LNCAP (cell line): ENCODE measurements around the gene ABL2.

Experiments
- TF ChIP-seq, protein P1 (sequence below): fragments of 450-650 bp; IDR thresholded peaks from 2 replicates; pipeline ENCODE4 v1.5.1; 2017; ENCODE audit warnings: mild to moderate bottlenecking

The ABL2 gene

DNA sequence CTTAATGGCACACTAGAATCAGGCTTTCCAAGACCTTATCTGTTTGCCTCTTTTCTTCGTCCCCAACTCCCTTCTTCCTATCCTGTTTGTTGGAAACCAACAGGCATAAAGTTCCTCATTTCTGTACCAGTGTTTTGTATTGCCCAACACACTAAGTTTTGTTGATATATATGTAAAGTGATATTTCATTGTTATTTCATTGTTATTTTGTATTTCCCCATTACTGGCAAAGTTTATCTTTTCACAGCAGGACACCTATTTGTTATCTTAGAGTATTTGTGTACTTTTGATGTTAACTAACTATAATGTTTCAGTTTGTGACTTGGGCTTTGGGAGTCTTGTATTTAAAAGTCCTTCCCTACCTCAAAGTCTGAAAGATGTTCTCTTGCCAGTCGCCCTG is 176.7 kb downstream of the ABL2 start:
- TF ChIP-seq, protein P1, sequence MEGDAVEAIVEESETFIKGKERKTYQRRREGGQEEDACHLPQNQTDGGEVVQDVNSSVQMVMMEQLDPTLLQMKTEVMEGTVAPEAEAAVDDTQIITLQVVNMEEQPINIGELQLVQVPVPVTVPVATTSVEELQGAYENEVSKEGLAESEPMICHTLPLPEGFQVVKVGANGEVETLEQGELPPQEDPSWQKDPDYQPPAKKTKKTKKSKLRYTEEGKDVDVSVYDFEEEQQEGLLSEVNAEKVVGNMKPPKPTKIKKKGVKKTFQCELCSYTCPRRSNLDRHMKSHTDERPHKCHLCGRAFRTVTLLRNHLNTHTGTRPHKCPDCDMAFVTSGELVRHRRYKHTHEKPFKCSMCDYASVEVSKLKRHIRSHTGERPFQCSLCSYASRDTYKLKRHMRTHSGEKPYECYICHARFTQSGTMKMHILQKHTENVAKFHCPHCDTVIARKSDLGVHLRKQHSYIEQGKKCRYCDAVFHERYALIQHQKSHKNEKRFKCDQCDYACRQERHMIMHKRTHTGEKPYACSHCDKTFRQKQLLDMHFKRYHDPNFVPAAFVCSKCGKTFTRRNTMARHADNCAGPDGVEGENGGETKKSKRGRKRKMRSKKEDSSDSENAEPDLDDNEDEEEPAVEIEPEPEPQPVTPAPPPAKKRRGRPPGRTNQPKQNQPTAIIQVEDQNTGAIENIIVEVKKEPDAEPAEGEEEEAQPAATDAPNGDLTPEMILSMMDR = no peak
